SK-N-MC (cell line): ENCODE measurements around the gene ACKR2.

Experiments
- DNase-seq: peaks from one replicate; pipeline ENCODE4 v3.0.0-alpha.2; 2011; ENCODE audit warnings: low read depth, low spot score
- H3K27ac ChIP-seq: fragments of 200-600 bp; sonication (generic); 2 replicates; pipeline ENCODE4 v1.5.1; 2016; ENCODE audit warnings: mixed run types
- H3K36me3 ChIP-seq: fragments of 200-600 bp; sonication (generic); 2 replicates; pipeline ENCODE4 v1.6.1; 2017; ENCODE audit warnings: antibody characterized with exemption, low read length, mixed read lengths; ENCODE audit not compliant: insufficient read depth
- H3K4me3 ChIP-seq: fragments of 200-600 bp; sonication (generic); 2 replicates; pipeline ENCODE4 v1.5.1; 2016
- H3K9ac ChIP-seq: fragments of 200-600 bp; sonication (generic); 2 replicates; pipeline ENCODE4 v1.8.0; 2017; ENCODE audit warnings: mixed run types, mixed read lengths; ENCODE audit not compliant: insufficient read length
- H3K9me3 ChIP-seq: fragments of 200-600 bp; sonication (generic); 2 replicates; pipeline ENCODE4 v1.6.1; 2017; ENCODE audit warnings: low read depth, mild to moderate bottlenecking, antibody characterized with exemption, low read length, moderate library complexity, mixed read lengths
- EZH2 ChIP-seq: fragments of 200-600 bp; sonication (generic); IDR thresholded peaks from one replicate; pipeline ENCODE4 v1.6.1; 2017; ENCODE audit warnings: antibody characterized with exemption
- FOXP2 ChIP-seq: optimal IDR thresholded peaks from 2 replicates; pipeline ENCODE3; 2011; ENCODE audit warnings: mild to moderate bottlenecking, moderate library complexity; ENCODE audit not compliant: insufficient read depth; ENCODE audit errors: extremely low read length, control extremely low read depth
- POLR2AphosphoS5 ChIP-seq: IDR thresholded peaks from 2 replicates; pipeline ENCODE4 v1.6.1; 2012; ENCODE audit warnings: mild to moderate bottlenecking, low read depth, low read length, borderline replicate concordance

Gene ACKR2

DNA sequence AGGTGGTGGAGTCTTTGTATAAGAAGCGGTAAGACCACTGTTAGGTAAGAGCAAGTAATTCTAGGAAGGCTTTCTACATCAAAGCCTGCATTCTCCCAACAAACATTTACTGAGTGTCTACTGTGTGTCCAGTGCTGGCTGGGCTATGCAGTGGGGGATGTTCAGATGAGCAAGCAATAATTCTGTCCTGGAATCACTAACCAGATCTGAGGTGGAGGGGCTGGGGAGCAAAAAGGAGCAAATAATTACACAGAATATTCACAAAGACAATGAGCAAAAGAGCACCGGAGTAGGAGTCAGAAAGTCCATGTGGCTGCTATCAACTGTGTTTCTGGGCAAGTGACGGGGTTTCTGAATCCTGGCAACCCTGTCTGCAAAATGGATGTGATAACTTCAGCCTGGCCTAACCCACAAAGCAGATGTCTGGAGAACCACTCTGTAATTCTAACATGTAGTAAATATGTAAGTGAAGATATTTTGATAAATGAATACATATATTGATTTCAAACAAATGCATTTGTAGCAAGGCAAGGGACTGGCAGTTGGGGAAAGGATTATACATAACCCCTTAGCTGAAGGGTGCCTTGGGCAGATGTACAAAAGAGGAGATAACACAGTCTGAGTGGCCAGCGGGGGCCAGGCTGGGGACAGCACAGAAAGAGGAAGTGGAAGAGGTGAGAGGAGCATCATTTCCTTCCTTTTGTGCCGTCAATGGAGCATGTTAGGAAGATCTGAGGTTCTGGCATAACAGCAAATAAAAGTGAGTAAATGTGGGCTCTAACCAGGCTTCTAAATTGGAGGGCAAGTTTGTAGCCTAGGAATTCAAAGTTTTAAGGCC, 37.7 kb downstream of the ACKR2 start:
- Histone ChIP-seq H3K36me3 (no peaks in the 10 kb centered on the region), H3K9me3 (no peaks in the 10 kb centered on the region), H3K4me3 (no peak overlapping the region), H3K27ac (no peak overlapping the region), H3K9ac (no peak overlapping the region)
- TF ChIP-seq POLR2AphosphoS5 = no peak
- TF ChIP-seq EZH2 = no peak
- no peak for TF ChIP-seq FOXP2
- DNase-seq = no peak

DNA sequence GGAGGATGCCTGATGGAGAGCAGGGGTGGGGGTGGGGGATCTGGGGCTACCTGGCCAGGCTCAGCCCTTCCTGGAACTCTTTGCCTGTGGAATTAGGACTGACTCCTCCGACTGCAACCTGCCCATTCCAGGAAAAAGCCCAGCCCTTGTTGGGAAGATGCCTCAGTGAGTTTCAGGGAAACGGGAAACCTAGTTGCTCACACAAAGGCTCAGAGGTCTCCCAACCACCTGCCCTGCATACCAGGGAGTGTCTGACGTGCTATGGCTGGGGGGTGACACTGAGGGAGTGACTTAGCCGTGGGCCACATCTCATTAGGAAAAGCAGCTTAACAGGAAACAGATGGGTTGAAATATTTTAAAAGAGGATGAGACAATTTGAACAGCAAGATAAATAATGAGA, 38.5 kb downstream of the ACKR2 start:
- no peak overlapping the region for H3K4me3 ChIP-seq
- no peaks in the 10 kb centered on the region for H3K9me3 ChIP-seq
- TF ChIP-seq FOXP2 (no peak), POLR2AphosphoS5 (no peak), EZH2 (no peak)
- no peaks in the 10 kb centered on the region for H3K36me3 ChIP-seq
- no peak overlapping the region for H3K27ac ChIP-seq
- DNase-seq = no peak
- no peak overlapping the region for H3K9ac ChIP-seq

DNA sequence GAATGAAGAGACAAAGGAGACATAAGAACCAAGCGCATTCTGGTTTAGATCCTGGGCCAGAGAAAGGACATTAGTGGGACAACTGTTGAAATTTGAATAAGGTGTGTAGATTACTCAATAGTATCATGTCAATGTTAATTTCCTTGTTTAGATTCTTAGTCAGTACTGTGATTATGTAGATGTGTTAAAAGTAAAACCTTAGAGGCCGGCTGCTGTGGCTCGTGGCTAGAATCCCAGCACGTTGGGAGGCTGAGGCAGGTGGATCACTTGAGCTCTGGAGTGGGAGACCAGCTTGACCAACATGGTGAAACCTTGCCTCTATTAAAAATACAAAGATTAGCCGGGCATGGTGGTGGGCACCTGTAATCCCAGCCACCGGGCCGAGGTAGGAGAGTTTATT, 39.8 kb downstream of the ACKR2 start:
- Histone ChIP-seq H3K36me3 (no peaks in the 10 kb centered on the region), H3K9me3 (no peaks in the 10 kb centered on the region), H3K4me3 (no peak overlapping the region), H3K9ac (no peak overlapping the region), H3K27ac (no peak overlapping the region)
- no peak for TF ChIP-seq FOXP2
- TF ChIP-seq POLR2AphosphoS5 = no peak
- TF ChIP-seq EZH2 = no peak
- DNase-seq = no peak

DNA sequence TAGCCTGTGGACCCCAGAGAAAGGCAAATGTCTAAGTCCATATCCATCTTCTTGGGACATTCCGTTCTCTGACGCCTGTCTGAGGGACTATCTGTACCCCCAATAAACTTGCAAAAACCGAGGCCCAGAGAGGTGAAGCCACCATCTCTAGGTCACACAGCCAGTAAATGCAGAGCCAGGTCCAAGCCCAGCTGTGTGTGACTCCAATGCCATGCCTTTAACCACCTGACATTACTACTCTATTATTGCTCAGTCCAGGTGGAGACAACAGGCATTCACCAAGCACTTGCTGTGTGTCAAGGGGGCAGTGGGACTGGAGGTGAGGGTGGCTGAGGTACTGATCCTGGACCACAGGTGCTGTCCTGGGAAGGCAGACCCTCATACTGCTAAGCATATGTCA, 41.0 kb downstream of the ACKR2 start:
- TF ChIP-seq EZH2 (no peak), FOXP2 (no peak), POLR2AphosphoS5 (no peak)
- Histone ChIP-seq H3K9ac (no peak overlapping the region), H3K9me3 (no peaks in the 10 kb centered on the region), H3K4me3 (no peak overlapping the region), H3K27ac (no peak overlapping the region), H3K36me3 (no peaks in the 10 kb centered on the region)
- DNase-seq = no peak

DNA sequence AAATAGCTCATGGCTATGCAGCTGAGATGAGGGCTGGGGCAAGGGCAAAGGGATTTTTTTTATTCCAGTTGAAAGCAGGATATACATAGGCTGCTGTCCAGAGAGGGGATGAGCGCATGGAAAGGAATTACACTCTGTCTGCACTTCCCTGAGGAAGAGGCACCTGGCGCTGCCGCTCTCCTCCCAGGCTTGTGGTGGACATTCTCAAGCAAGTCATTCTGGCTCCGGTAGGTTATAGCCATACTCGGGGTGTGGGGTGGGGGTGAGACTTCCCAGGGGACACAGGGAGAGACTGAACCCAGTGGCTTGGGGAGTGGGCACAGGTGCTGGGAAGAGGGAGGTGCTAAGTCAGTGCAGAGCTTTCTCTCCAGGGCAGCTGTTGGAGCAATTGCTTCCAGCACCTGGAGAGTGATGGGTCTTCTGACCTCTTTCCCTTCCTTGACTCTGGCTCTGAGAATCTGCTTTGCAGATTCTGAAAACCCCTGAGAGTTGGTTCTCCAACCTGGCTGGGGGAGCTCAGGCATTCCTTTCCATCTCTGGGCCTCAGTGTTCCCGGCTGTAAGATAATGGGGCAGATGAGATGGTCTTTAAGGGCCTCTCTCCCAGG, 42.1 kb downstream of the ACKR2 start:
- no peak for DNase-seq
- no peaks in the 10 kb centered on the region for H3K36me3 ChIP-seq
- no peak overlapping the region for H3K27ac ChIP-seq
- no peak overlapping the region for H3K4me3 ChIP-seq
- no peak overlapping the region for H3K9ac ChIP-seq
- H3K9me3 ChIP-seq = no peaks in the 10 kb centered on the region
- no peak for TF ChIP-seq EZH2
- TF ChIP-seq POLR2AphosphoS5 = no peak
- no peak for TF ChIP-seq FOXP2

DNA sequence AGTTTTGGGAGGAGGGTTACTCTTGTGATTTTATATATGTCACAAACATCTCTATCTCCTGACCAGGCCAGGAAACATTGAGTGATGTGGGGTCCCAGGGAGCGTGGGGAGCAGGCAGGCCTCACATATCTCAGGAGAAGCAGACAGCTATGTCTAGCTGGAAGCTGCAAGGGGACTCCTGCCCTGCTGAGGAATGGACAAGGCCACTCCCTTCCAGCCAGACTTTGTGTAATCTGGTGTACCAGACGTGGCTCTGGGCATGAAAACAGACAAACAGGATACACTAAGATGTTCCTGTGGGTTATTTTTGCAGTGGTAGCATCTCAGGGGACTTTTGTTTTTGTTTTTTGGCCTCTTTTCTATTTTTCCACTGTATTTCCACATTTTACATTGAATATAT, 43.2 kb downstream of the ACKR2 start:
- DNase-seq = no peak
- H3K4me3 ChIP-seq = no peak overlapping the region

DNA sequence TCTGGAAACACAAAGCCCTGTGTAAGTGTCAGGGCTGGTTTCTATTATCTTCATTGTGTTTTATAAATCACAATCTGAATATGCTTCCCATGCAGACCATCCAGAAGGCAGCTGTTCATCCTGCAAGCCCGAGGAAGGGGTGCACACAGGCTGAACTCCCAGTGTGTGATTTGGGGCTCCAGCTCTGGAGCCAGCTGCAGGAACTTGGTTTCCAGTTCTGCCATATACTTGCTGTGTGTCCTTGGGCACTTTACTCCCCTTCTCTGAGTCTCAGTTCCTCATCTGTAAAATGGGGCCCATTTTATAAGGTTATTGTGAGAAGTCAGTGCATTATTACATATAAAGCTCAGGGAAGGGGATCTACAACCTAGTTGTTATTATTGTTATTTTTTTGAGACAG, 43.8 kb downstream of the ACKR2 start:
- Histone ChIP-seq H3K27ac (no peak overlapping the region), H3K4me3 (no peak overlapping the region), H3K36me3 (no peaks in the 10 kb centered on the region), H3K9ac (no peak overlapping the region), H3K9me3 (no peaks in the 10 kb centered on the region)
- no peak for DNase-seq
- TF ChIP-seq EZH2 (no peak), POLR2AphosphoS5 (no peak), FOXP2 (no peak)

More for the DNA sequence above, 43.2 kb downstream of the ACKR2 start:
- Histone ChIP-seq H3K36me3 (no peaks in the 10 kb centered on the region), H3K9me3 (no peaks in the 10 kb centered on the region), H3K27ac (no peak overlapping the region), H3K9ac (no peak overlapping the region)
- TF ChIP-seq POLR2AphosphoS5 = no peak
- TF ChIP-seq EZH2 = no peak
- TF ChIP-seq FOXP2 = no peak

DNA sequence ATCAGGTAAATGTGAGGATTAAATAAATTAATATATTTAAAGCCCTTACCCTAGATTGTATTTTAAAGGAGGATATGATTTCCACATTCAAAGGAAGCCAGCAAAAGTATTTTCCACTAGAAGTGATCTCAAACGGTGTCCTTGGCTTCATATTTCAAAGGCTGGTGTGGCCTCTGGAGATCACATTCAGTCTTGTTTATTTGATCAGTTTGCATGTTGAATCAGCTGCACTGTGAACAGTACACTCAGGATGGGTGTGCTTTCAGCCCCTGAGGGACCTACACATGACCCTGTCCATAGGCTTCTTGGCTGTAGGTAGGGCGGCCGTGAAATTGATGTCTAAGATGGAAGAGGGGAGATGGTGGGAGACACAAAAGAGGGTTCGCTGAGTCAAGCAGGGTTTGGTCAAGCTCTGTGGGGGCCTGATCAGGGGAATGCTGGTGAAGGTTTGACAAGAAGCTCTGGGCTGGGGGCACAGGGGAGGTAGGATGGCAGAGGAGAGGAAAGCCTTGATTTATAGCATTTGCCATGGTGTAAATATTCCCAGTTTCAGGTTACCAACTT, 44.6 kb downstream of the ACKR2 start:
- H3K27ac ChIP-seq = no peak overlapping the region
- no peaks in the 10 kb centered on the region for H3K36me3 ChIP-seq
- no peak for DNase-seq
- no peak overlapping the region for H3K9ac ChIP-seq
- no peaks in the 10 kb centered on the region for H3K9me3 ChIP-seq
- H3K4me3 ChIP-seq = no peak overlapping the region
- TF ChIP-seq EZH2 (no peak), POLR2AphosphoS5 (no peak), FOXP2 (no peak)
